Smooth muscle cell (in vitro differentiated cells): Measurements from ENCODE around the gene NUP188. TPM values are rescaled to one million over a fixed set of nuclear protein-coding genes. Genes with fewer than 3 reads are reported as not detected.

Source experiments
- DNase-seq: peaks from one replicate; lab custom pipeline; 2025; ENCODE audit not compliant: unreplicated experiment; lab: John Stamatoyannopoulos, UW
- H2AFZ ChIP-seq: fragments of 200-600 bp; sonication (generic); 2 replicates; pipeline ENCODE4 v1.6.0; 2016; ENCODE audit warnings: antibody characterized with exemption, low read depth, mild to moderate bottlenecking
- H3F3A ChIP-seq: fragments of 200-600 bp; sonication (generic); 2 replicates; pipeline ENCODE4 v1.6.0; 2017; ENCODE audit warnings: antibody characterized with exemption, low read depth
- H3K27ac ChIP-seq: fragments of 200-600 bp; sonication (generic); 2 replicates; pipeline ENCODE4 v1.5.1; 2016; ENCODE audit warnings: low read depth, mild to moderate bottlenecking
- H3K27me3 ChIP-seq: fragments of 200-600 bp; sonication (generic); 2 replicates; pipeline ENCODE4 v1.6.1; 2016; ENCODE audit warnings: low read depth, mild to moderate bottlenecking
- H3K36me3 ChIP-seq: fragments of 200-600 bp; sonication (generic); 2 replicates; pipeline ENCODE4 v1.5.1; 2016; ENCODE audit warnings: low read depth
- H3K4me1 ChIP-seq: fragments of 200-600 bp; sonication (generic); 2 replicates; pipeline ENCODE4 v1.5.1; 2016; ENCODE audit warnings: low read depth
- H3K4me2 ChIP-seq: fragments of 200-600 bp; sonication (generic); 2 replicates; pipeline ENCODE4 v1.6.0; 2016; ENCODE audit warnings: mild to moderate bottlenecking
- H3K4me3 ChIP-seq: fragments of 200-600 bp; sonication (generic); 2 replicates; pipeline ENCODE4 v1.5.1; 2016; ENCODE audit warnings: mild to moderate bottlenecking
- H3K79me2 ChIP-seq: fragments of 200-600 bp; sonication (generic); 2 replicates; pipeline ENCODE4 v1.6.0; 2016; ENCODE audit warnings: low read depth, mild to moderate bottlenecking
- H3K9ac ChIP-seq: fragments of 200-600 bp; sonication (generic); 2 replicates; pipeline ENCODE4 v1.6.0; 2016; ENCODE audit warnings: low read depth
- H3K9me3 ChIP-seq: fragments of 200-600 bp; sonication (generic); replicated peaks from 2 replicates; pipeline ENCODE4 v1.5.1; 2016; ENCODE audit warnings: low read depth
- H4K20me1 ChIP-seq: fragments of 200-600 bp; sonication (generic); 2 replicates; pipeline ENCODE4 v1.6.0; 2016; ENCODE audit warnings: low read depth
- WGBS: methylation state at CpG from one replicate; pipeline ENCODE4 v1.1.7; 2016; ENCODE audit warnings: low lambda C conversion rate; 5-methylcytosine and 5-hydroxymethylcytosine counted together
- polyA plus RNA-seq: library from polyadenylated mRNA; unstranded; fragments of >200 nt; fragmentation: Nextera tagmentation; extraction: Ambion mirVana; gene quantifications from 2 replicates; pipeline ENCODE4 v1.2.1, GENCODE V29; 2016
- total RNA-seq: library from RNA; depleted of rRNA; stranded (reverse); fragments of >200 nt; gene quantifications from 2 replicates; pipeline ENCODE4 v1.2.3, GENCODE V29; 2014
- TF ChIP-seq, protein P1 (sequence below): fragments of 200-600 bp; sonication (generic); IDR thresholded peaks from 2 replicates; pipeline ENCODE4 v1.5.1; 2017; ENCODE audit warnings: borderline replicate concordance, mild to moderate bottlenecking, antibody characterized with exemption; ENCODE audit not compliant: insufficient read depth, poor library complexity, severe bottlenecking

The NUP188 gene
- total and polyA plus RNA-seq, 2 experiments from 2014 or later, result 31.9 to 45.8 TPM

DNA sequence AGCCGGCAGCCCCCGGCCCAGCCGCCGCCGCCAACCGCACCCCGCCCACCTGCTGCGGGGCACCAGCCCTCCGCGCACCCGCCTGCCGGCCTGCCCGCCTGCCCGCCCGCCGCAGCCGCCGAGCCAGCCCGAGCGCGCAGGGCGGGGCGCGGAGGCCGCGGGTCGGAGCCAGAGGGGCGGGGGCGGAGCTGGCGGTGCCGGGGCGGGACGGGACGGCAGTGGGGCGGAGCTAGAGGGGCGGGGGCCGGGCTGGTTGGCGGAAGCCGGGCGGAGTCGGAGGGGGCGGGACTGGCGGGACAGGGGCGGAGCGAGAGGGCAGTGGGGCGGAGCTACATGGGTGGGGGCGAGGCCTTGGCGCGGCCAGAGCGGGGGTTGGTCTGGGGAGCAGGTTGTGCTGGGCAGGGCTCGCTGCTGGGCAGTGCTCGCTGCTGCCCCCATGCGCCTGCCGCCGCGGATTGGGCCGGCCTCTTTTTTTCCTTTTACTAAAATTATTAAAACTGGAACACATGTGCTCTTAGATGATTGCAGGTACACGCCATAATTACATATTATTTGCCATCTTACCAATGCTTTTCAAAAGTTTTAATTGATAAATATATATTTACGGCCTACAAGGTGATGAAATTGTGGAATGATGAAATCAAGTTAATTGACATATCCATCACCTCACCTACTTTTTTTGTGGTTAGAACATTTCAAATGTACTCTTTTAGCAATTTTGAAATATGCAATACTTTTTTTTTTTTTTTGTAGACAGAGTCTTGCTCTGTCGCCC lies 80.9 kb downstream of the NUP188 start, which contains the start of gene SH3GLB2:
TSS of gene SH3GLB2 (minus strand) at position 140 of the 775 bp plus-strand sequence. CDS start 177 bp downstream, outside the sequence.
- WGBS, result 22% methylated on average over 7 of the region's 60 CpGs
- Histone ChIP-seq H3K9ac (peak within 1 kb of the TSS; percentile 39), H3K9me3 (no peaks in the 10 kb centered on the region), H3K79me2 (peaks cover 11% of the 10 kb centered on the region), H3K4me3 (peak within 1 kb of the TSS; percentile 59), H3K4me1 (peaks cover 11% of the 10 kb centered on the region), H4K20me1 (peaks cover 2% of the 10 kb centered on the region), H3K27me3 (no peaks in the 10 kb centered on the region), H3K27ac (peak within 1 kb of the TSS; percentile 24), H2AFZ (peak within 1 kb of the TSS; percentile 77), H3F3A (no peaks in the 10 kb centered on the region), H3K4me2 (peak within 1 kb of the TSS; percentile 94), H3K36me3 (no peaks in the 10 kb centered on the region)
- TF ChIP-seq, protein P1, sequence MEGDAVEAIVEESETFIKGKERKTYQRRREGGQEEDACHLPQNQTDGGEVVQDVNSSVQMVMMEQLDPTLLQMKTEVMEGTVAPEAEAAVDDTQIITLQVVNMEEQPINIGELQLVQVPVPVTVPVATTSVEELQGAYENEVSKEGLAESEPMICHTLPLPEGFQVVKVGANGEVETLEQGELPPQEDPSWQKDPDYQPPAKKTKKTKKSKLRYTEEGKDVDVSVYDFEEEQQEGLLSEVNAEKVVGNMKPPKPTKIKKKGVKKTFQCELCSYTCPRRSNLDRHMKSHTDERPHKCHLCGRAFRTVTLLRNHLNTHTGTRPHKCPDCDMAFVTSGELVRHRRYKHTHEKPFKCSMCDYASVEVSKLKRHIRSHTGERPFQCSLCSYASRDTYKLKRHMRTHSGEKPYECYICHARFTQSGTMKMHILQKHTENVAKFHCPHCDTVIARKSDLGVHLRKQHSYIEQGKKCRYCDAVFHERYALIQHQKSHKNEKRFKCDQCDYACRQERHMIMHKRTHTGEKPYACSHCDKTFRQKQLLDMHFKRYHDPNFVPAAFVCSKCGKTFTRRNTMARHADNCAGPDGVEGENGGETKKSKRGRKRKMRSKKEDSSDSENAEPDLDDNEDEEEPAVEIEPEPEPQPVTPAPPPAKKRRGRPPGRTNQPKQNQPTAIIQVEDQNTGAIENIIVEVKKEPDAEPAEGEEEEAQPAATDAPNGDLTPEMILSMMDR, result peak; percentile 73
- peak; percentile 98 for DNase-seq

DNA sequence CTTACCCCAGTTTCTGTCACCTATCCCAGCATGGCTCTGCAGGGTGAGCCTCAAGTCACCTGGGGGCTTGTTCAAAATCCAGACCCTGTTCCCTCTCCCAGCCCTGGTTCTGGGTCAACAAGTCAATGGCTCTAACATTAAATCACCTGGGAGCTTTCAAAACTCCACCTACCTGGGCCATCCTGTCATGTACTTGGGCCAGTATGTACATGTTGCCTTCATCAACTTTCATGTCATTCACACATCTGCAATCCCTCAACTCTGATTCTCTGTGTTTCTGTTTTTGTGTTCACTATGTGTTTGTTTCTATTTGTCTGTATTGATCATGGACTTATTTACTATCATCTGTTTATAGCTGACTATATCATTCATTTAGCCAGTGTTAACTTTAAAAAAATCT lies 82.7 kb downstream of the NUP188 start:
- Histone ChIP-seq H3K27ac (no peak overlapping the region), H3K27me3 (no peaks in the 10 kb centered on the region), H3K36me3 (no peaks in the 10 kb centered on the region), H3K9ac (no peak overlapping the region), H3K79me2 (peaks cover 11% of the 10 kb centered on the region), H2AFZ (no peak overlapping the region), H3K4me2 (no peak overlapping the region), H3K9me3 (no peaks in the 10 kb centered on the region), H4K20me1 (no peaks in the 10 kb centered on the region), H3F3A (no peaks in the 10 kb centered on the region), H3K4me3 (no peak overlapping the region), H3K4me1 (peaks cover 11% of the 10 kb centered on the region)
- DNase-seq, result no peak
- TF ChIP-seq, protein P1, result no peak

DNA sequence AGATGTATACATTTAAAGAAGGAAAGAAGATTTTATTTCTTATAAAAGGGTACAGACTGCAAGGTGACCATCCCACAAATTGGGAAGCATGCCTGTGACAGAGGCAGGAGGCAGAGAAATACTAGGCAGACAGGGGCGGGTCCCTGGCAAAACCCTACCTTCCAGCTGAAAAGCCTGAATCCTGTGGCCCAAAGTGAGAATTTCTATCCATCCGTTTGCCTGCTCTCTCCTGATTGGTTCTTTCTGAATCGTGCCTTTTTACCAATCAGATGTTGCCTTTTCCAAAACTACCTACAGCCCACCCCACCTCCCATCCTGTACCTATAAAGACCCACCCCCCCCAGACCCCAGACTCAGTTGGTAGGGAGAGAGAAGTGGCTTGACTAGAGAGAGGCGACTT lies 84.0 kb downstream of the NUP188 start:
- Histone ChIP-seq H3K4me2 (no peak overlapping the region), H3K79me2 (peaks cover 8% of the 10 kb centered on the region), H3K9ac (no peak overlapping the region), H3K4me1 (peaks cover 7% of the 10 kb centered on the region), H3K27ac (no peak overlapping the region), H4K20me1 (no peaks in the 10 kb centered on the region), H2AFZ (no peak overlapping the region), H3K9me3 (no peaks in the 10 kb centered on the region), H3K4me3 (no peak overlapping the region), H3K27me3 (no peaks in the 10 kb centered on the region), H3F3A (no peaks in the 10 kb centered on the region), H3K36me3 (no peaks in the 10 kb centered on the region)
- 78% methylated on average over 4 of the region's 4 CpGs for WGBS
- DNase-seq, result no peak
- TF ChIP-seq, protein P1, result no peak
